NCI-H2196 treated with DMSO at 0.1 percent for 48 hours (cell line): ENCODE data around the gene NKX1-1.

ENCODE experiments used
- DNase-seq: peaks from one replicate; lab custom pipeline; 2025; ENCODE audit not compliant: unreplicated experiment; lab: John Stamatoyannopoulos, UW

The NKX1-1 gene

DNA sequence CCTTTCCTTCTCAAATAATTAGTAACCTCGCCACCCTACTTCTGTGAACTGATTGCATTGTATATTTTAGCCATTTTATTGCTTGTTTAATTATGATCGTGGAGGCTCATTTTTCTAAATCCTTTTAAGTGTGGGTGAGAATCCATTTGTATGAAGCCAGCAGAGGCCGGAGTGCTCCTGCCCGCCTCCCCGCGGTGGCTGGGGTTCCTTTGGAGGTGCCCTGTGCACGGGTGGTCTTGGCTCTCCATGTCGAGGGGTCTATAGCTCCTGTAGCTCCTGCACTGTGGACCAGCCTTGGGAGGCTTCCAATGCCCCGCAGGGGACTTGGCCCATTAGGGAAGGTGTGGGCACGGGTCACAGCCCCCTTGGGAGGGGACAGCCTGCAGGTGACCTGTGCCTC lies 44.2 kb downstream of the NKX1-1 start:
- DNase-seq, result no peak

DNA sequence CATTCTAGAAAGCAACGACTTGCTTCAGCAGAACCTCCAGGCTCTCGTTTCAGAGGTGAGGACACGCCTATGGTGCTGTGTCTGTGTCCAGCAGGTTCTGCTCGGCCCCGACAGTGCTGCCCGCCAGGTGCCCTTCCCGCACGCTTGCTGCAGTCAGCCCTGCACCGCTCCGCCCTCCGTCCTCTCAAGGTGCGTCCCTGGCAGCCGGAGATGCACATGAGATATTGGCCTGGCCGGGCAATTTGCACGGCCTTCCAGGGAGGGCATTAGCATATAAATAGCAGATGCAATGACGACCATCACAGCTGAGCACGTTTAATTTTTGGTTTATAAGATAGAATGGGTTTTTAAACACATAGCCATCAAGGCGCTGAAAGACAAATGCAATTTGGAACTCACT lies 44.8 kb downstream of the NKX1-1 start:
- DNase-seq, result no peak

DNA sequence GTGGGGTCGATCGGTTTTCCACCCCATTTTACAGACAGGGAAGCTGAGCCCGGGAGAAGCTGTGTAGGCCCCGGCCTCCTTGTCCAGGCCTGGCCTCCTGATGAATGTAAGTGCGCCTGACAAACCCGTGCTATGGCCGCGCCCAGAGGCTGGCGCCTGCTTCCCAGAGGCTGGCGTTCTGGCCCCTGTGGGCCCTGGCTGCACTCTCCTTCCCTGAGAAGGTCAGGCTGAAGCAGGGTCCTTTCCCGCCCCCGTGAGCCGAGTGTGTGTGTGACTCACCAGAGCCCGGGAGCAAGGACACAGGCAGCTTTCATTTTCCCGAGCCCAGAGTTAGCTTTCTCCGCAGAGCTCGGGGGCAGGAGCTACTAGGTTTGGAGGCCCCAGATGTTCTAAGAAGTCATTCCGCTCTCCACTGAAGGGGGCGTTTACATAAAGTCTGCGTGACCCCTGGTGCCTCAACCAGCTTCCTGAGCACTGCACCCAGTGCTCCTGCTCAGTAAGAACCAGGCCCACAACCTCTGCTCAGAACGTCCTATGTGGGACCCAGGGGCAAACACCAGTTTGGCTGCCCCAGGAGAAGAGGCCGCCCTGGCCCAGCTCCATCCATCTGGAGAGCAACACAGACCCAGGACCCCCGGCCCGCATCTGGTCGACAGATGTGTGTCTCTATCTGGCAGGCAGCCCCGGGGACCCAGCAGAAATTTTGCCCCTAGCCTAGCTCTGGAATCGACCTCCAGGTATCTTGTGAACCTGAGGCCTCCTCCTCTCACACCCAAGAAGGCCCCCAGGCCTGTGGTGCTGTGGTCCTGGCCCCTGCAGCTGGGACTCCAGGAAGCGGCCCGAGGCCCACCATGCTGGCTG lies 45.6 kb downstream of the NKX1-1 start:
- no peak for DNase-seq

DNA sequence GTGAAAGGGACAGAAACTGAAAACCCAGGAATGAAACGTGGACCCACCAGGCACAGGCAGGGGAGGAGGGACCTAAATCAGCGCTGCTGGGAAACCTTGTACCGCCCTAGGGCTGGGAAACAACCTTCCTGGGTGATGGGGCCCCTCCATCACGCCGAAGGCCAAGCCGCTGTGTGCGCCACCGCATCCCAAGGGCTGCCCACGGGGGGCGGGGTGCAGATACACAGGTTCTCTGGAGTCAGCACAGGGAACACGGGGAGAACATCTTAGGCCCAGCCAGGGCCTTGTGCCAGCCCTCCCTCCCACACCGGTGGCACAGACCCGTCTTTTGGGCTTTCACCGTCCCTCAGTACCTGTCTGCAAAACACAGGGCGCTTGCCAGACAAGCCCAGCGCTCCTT lies 46.3 kb downstream of the NKX1-1 start:
- DNase-seq, result no peak

DNA sequence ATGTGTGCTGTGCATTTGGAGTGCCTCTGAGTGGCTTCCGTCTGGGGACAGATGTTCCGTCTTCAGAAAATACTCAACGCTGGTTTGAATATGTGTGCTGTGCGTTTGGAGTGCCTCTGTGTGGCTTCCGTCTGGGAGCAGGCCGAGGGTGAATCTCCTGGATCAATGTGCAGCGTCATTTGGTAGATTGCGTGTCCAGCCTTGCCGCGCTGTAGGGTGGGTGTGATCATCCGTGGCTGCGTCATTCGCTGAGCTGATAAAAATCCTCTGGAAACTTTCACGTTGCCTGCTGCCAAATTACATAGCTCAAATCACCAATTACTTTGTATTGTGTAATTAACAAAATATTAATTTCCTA lies 47.1 kb downstream of the NKX1-1 start:
- DNase-seq, result no peak

DNA sequence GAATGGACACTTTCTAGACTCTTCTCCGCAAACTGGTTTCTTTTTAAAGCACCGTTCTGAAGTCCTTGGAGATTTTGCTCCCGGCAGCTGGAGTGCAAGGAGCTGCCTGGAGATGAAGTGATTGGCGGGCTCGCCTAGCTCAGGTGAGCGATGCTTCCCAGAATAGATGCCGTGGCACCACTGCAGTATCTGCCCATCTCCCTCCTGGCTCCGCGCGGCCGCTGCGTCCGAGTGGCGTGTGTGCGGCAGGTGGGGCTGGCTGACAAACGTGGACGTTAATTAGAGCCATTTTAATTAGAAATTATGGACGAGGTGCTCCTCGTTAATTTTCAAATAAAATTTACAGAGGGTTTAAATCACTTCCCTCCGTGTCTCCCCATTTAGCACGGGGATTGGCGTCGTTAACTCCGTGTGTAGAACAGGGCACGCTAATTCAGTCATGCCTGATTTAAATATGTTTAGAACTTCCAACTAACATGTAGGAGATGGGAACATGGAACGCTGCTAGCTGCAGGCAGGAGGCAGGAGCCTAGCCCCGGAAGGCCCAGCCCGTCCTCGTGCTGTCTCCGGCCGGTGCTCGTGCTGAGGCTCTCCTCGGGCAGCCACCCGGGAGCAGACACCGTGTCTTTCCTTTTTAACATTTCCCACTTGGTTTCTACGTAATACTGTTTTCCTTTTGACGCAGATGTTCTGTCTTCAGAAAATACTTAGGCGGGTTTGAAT lies 47.7 kb downstream of the NKX1-1 start:
- no peak for DNase-seq

DNA sequence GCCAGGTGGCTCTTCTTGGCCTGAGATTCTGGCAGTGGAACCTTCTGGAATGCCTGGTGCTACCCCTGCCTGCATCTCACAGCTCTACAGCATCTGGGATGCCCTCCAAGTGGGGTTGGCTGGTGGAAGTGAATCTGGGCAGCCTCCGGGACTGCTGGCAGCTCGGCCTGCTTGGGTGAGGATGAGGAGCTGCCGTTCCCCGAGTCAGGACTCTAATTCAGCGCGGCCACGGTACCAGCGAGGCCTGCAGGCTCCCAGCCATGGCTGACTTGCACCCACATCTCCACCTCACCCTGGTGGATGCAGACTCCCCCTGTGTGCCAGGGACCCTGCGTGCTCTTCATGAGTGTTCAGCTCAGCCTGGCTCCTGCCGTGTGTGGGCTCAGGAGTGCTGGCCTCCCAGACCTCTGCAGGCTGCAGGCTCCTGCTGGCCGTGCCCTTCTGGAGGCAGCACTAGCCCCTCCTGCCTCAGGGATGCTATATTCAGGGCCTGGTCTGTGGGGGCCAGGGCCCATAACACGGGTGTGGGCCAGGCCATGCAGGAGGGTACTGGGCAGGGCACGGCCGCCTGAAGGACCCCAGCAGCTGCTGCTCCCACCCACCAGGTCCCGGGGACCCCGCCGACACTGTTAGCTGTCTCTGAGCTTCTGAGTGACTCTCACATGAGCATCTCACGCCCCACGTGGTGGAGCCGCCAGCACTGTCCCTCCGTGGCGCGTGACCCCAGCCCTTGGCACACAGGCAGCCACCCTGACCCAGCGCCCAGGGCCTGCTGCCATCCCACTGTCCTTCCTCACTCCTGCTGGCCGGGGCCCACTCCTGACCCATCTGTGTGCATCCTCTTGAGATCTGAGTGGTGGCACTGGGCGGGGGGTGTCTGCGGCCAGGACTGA lies 48.6 kb downstream of the NKX1-1 start:
- DNase-seq, result no peak

DNA sequence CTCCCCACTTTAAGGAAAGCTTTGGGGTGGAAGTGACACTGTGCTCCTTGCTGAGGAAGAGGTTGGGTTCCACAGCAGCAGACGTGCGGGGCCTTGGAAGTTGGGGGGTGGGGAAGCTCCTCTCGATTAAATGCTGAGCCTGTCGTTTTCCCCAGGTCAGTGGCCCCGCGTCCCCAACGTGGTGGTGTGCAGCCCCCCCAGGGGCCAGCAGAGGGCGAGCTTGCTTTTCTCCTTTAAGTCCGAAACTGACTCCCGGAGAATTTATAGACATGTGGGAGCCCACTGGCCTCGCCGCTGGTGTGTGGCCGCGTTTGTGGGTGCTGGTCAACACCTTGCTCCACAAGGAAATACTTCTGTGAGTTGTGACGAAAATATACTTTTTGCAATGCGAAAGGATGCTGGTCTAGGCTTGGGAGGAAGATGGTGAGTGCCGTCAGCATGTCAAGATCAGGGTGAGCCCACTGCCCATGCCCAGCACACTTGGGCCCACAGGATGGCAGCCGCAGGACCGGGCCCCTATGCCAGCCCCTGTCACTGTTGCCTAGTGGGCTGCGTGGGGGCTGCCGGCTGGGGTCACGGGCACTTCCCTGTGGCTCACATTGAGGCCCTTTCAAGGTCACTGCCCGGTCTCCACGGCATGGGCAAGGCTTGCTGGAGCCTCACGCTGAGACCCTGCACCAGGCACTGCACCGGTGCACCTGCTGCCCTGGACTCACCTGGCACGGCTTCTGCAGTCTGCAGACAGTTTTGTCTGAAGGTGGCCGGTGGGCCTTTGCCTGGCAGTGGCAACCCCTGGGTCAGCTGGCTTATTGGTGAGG lies 49.9 kb downstream of the NKX1-1 start:
- no peak for DNase-seq

DNA sequence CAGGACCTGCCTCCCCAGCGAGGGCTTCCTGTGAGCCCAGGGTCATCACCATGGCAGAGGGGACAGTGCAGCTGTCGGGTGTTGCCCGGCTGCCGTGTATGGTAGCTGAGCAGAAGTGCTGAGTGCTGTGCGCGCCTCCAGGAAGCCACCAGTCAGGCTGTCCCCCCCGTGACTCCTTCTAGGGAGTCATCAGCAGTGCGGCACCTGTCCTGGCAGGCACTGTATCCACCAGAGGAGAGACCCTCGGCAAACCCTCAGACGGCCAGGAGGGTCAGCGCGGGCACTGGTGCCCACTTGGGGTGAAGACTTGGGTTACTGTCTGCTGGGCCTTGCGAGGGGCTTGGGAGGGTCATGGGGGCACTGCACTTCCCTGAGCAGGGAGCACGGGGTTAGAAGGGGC lies 50.9 kb downstream of the NKX1-1 start:
- DNase-seq, result no peak

DNA sequence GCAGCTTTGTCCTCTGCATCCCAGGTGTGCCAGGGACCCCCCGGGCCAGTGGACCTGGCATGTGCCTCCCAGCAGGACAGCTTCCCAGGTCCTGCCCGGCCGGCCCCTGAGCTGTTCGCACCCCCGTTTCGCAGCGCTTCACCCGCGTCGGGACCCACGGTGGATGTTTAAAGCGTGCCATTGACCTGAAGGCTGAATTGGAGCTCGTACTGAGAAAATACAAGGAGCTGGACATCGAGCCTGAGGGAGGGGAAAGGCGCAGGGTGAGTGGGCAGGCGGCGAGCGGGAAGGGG lies 51.3 kb downstream of the NKX1-1 start:
- DNase-seq, result no peak

DNA sequence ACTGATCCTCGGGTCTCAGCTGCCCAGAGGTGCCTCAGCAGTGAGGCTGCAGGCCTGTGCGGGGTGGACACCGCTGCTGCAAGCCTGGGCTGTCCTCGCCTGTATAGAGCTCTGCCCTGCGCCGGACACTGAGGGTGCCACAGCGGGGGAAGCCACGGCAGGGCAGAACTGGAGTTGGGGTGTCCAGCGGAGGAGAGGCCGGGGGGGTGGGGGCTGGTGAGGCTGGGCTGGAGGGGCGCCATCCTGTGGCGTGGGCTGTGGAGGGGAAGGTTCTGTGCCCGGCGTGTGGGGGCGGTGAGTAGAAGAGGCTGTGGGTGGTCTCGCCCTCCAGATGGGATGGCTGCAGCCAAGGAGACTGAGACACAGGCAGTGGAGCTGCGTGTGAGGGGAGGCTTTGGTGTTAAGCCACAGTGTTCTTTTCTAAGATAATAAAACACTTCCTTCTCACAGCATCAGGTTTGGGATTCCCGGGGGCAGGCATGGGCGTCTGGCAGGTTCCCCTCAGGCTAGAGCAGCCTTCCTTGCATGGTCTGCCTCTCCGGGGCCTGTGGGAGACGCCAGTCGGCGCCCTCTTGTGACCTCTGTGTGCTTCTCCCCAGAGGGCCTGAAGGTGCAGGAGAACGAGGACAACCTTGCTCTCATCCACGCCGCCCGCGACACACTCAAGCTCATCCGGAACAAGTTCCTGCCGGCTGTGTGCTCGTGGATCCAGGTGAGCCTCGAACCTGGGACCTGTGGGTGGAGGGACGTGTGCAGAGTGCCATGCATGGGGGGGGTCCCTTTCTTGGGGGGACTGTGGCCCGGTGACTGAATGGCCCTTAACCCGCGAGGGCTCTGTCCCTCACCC lies 51.9 kb downstream of the NKX1-1 start:
- no peak for DNase-seq

DNA sequence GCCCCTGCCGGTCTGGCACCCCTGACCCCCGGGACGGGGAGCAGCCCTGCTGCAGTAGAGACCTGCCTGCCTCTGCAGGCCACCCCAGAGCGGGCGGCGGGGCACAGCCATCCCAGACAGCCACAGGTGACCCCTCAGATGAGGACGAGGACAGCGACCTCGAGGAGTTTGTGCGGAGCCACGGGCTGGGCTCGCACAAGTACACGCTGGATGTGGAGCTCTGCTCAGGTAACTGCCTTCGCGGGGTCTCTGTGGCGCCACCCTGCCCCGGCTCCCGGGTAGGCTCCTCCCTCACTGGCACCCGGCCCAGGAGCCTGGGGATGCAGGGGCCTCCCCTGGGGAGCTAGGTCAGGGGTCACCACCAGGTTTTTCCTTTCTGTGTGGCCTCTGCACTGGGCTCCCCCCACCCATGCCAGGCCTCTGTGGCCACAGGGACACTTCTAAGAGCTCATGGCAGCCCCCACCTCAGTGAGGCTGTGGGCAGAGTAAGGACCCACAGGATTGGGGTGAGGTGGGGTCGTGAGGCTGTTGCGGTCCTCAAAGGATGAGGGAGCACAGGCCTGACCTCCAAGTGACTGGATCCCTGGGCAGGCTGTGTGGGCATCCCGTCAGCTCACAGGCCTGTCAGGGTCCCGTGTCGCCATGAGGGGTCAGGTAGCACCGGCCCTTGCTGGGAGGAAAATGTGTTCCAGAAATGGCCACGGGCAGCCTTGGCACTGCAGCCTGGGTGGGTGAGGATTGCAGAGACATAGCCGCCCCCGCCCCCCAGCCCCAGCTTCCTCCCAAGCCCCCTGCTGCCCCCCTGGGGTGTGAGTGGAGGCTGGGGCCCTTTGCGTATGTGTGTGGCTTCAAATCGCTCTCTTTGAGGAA lies 52.8 kb downstream of the NKX1-1 start:
- DNase-seq, result no peak
